HL-60/S4 treated with phorbol 12-myristate 13-acetate at 8.2 ng/mL for 4 days and 3 days (cell line): ENCODE results near the gene KLRD1.
"Not testable (repeated sequence)": the region's sequence is repeated elsewhere in the genome, so short reads cannot be mapped to it uniquely, and the experiment has no call there.

ENCODE experiments used
- in situ Hi-C: fragments of 300-500 bp; cut with MboI; formaldehyde crosslinking; loops from 2 replicates; pipeline ENCODE4 v1.15.0; 2022; ENCODE audit warnings: low sequenced_read_pairs

Gene KLRD1

GRCh38 chr12:10336196-10336595 is 28.5 kb downstream of the KLRD1 start:
- in situ Hi-C loops = not testable (repeated sequence)

DNA sequence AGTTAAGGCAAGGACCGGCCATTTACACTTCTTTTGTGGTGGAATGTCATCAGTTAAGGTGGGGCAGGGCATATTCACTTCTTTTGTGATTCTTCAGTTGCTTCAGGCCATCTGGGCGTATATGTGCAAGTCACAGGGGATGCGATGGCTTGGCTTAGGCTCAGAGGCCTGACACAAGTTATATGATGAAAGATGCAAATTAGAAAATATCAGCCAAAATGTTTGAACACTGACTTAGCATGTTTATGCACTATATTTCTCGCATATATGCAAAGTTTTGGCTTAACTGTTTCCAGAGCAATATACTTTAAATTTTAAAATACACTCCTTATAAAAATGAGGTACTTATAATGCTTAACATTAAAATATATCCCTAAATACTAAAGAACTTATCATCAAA is 30.8 kb downstream of the KLRD1 start:
- in situ Hi-C loops = not testable (repeated sequence)

GRCh38 chr12:10339053-10339840 is 31.6 kb downstream of the KLRD1 start:
- in situ Hi-C loops = no loop called here

DNA sequence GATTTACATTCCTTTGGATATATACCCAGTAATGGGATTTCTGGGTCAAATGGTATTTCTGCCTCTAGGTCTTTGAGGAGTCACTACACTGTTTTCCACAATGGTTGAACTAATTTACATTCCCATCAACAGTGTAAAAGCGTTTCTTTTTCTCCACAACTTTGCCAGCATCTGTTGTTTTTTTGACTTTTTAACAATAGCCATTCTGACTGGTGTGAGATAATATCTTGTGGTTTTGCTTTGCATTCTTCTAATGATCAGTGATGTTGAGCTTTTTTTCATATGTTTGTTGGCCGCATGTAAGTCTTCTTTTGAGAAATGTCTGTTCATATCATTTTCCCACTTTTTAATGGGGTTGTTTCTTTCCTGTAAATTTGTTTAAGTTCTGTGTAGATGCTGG is 33.3 kb downstream of the KLRD1 start:
- in situ Hi-C loops = not testable (repeated sequence)

- in situ Hi-C loops = no loop called here
These were observed 34.3 kb downstream of the KLRD1 start for GRCh38 chr12:10341892-10342509.

DNA sequence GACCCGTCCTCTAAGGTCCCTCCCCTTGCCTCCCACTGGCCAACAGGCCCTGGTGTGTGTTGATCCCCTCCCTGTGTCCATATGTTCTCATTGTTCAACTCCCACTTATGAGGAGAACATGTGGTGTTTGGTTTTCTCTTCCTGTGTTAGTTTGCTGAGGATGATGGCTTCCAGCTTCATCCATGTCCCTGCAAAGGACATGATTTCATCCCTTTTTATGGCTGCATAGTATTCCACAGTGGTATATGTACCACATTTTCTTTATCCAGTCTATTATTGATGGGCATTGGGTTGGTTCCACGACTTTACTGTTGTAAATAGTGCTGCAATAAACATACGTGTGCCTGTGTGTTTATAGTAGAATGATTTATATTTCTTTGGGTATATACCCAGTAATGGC is 43.8 kb downstream of the KLRD1 start:
- in situ Hi-C loops = loop anchor here (25.0 kb wide), 1 partner anchor 211 kb away; no protein-coding TSS in a partner anchor

DNA sequence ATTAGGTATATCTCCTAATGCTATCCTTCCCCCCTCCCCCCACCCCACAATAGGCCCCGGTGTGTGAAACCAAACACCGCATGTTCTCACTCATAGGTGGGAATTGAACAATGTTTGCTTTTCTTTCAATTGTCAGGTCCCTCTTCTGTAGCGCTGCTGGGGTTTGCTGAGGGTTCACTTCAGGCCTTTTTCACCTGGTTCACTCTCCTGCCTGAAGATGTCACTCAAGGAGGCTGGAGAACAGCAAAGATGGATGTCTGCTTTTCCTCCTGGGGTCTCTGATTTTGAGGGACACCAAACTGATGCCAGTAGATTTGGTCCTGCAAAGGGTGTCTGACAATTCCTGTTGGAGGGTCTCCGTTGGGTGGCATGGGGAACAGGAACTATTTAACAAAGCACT is 46.4 kb downstream of the KLRD1 start:
- in situ Hi-C loops = loop anchor here (25.0 kb wide), 1 partner anchor 208 kb away; no protein-coding TSS in a partner anchor

DNA sequence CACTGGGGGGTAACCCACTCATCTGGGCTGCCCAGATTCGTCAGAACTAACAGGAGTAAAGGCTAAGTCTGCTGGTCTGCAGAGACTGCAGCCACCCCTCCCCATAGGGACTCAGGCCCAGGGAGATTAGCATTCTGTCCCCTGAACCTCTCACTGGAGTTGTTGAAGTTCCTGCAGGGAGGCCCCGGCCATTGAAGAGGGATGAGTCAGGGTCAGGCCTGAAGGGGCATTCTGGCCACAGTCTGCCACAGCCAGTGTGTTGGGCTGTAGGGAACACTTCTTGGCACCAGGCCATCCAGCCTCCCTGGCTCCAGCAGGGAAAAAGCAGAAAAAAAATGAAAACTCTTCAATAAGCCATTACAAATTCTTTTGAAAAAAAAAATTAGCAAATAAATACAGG is 46.8 kb downstream of the KLRD1 start:
- in situ Hi-C loops = loop anchor here (25.0 kb wide), 1 partner anchor 208 kb away; no protein-coding TSS in a partner anchor

GRCh38 chr12:10358131-10358530 is 50.5 kb downstream of the KLRD1 start:
- in situ Hi-C loops = loop anchor here (25.0 kb wide), 1 partner anchor 204 kb away; no protein-coding TSS in a partner anchor

GRCh38 chr12:10358969-10359368 is 51.3 kb downstream of the KLRD1 start:
- in situ Hi-C loops = loop anchor here (25.0 kb wide), 1 partner anchor 203 kb away; no protein-coding TSS in a partner anchor

GRCh38 chr12:10361084-10361483 is 53.4 kb downstream of the KLRD1 start:
- in situ Hi-C loops = loop anchor here (25.0 kb wide), 1 partner anchor 201 kb away; no protein-coding TSS in a partner anchor

GRCh38 chr12:10361622-10362021 is 54.0 kb downstream of the KLRD1 start:
- in situ Hi-C loops = loop anchor here (25.0 kb wide), 1 partner anchor 201 kb away; no protein-coding TSS in a partner anchor

GRCh38 chr12:10362325-10362724 is 54.7 kb downstream of the KLRD1 start:
- in situ Hi-C loops = loop anchor here (25.0 kb wide), 1 partner anchor 200 kb away; no protein-coding TSS in a partner anchor

DNA sequence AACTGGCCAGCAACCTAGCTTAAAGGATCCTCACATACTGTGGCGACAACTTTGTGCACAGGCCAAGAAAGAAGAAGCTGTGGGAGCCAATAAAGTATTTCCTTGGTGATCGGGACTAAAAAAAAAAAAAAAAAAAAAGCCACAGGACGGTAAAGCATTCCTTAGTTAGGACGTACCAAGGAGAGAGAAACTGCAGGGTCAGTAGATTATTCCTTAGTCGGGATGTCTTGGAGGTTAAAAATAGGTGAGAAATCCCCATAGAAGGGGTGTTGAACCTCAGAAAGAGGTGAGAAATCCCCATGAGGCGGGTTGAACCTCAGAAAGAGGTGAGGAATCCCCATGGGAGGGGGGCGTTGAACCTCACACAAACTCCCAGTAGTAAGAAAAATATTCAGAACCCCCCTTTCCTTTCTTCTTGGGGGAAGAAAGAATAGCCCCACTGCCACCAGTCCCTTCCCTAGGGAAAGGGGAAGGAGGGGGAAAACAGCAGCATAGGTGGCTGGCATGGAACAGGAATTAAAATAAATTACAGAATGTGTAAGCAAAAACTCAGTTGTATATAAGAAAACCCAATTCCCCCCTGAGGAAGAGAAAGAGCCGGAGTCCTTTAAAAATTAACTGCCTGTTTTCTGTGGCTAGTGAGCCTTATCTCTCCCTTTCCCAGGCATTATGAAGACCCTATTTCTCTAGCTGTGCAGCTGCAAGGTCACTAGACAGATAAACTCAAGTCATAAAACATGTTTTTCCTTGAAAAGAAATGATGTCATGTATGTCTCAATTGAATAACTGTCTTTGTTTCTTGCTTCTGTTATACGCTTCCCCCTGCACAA is 55.4 kb downstream of the KLRD1 start:
- in situ Hi-C loops = loop anchor here (25.0 kb wide), 1 partner anchor 199 kb away; no protein-coding TSS in a partner anchor

- in situ Hi-C loops = loop anchor here (25.0 kb wide), 1 partner anchor 199 kb away; no protein-coding TSS in a partner anchor
These were observed 55.9 kb downstream of the KLRD1 start for GRCh38 chr12:10363658-10363913.

GRCh38 chr12:10363914-10364814 is 56.5 kb downstream of the KLRD1 start:
- in situ Hi-C loops = loop anchor here (25.0 kb wide), 1 partner anchor 198 kb away; no protein-coding TSS in a partner anchor

DNA sequence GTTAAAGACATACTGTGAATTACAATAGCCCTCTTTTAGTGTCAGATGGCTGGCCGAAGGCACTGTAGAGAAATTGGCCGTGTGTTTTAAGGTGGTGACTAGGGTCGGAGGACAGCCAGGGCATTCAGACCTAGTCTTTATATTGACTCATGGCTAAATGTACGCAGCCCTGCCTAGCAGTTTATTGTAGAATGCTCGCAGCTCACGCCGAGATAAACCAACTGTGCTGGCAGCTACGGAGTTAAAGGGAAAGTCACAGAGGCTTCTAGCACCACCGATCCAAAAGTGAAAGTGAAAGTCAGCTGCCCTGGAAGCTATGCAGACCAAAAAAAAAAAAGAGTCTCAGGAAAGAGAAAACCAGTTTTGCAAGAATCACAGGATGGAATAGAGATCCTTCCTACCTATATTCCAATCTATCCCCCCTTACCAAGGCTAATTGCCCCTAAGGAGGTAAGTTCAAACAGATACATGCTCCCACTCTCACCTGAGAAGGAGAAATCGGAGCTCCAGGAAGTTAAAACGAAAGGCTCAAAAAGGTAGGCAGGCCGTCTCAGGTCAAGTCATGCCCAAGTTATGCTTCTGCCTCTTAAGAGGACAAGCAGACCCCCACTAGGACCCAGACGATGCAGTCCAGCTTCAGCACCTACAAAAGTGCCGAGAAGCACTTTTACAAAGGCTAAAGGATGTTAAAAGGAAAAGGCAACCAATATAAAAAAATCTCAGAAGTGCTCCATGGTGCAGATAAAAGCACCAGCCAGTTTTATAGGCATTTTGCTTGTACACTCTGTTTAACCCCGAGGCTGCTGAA is 57.3 kb downstream of the KLRD1 start:
- in situ Hi-C loops = loop anchor here (25.0 kb wide), 1 partner anchor 197 kb away; no protein-coding TSS in a partner anchor

- in situ Hi-C loops = loop anchor here (25.0 kb wide), 1 partner anchor 196 kb away; no protein-coding TSS in a partner anchor
These were observed 58.2 kb downstream of the KLRD1 start for GRCh38 chr12:10365696-10366405.
